ENCODE results near the gene ANKRD23.

ANKRD23 gene

DNA sequence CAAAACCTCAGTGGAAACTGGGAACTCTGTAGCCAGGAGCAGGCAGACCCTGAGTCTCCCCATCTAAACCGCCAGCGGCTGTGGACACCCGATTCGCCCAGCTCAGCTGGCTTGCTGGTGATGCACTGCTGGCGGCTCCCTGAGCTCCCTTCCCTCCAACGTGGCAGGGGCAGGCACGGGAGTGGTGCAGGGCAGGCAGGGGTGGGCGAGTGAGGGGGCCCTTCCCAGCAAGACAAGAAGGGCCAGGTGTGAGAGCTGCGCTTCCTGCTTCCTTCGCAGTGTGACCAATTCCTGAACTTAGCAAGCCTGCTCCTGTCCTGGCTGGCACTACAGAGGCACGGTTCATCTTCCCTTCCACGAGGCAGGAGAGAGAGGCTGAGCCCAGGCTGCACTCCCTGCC is 38.4 kb upstream of the ANKRD23 start:
- Mint-ChIP-seq H3K9me3 (no peaks in the 10 kb centered on the region), H3K4me3 (no peak overlapping the region), H3K27ac (peak overlapping the region in 1 of 2 donors; percentile 15), H3K27me3 (no peaks in the 10 kb centered on the region), H3K4me1 (ENCODE audit: low read depth in 2 of 2) (peaks cover 6 to 8% of the 10 kb centered on the region in 2 donors), H3K36me3 (ENCODE audit: insufficient read depth) (no peaks in the 10 kb centered on the region)
- DNase-seq, result no peak
- no peak for ATAC-seq (replicated peaks)

DNA sequence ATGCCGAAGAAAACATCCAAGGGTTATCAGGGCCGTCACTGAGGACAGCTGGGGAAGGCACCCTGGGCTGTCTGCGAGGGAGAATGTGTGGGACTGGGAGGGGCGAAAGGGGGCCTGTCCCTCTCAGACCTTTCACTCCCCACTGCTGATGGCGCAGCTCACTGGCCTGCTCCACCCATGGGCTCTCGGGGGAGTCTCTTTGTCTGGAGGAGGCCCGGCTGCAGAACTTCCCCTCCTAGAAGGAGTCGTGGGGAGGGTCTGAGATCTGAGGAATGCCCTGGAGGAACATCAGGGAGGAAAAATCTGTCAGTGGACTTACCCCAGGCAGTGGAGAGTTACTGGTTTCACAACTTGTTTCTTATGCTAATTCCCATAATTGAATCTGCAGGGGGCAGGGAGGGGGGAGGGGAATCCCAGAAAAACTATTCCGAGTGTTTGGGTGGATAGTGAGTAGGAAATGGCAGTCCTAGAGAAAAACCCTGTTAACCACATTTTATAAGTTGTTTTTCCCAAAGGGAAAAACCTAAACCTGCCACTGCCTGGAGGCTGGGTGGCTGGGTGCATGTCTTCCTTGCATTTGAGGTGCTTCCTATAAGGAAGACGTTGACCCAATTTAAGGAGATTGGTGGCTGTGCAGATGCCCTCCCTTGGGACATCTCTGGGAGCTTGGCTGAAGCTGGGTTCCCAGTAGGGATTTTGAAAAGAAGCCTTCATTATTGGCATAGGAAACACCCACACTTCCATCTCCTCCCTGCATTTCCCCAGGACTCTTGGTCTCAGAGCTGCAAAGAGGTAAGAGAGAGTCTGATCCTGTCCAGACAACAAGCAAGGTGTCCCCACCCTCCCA is 37.8 kb upstream of the ANKRD23 start:
- Mint-ChIP-seq H3K4me1 (ENCODE audit: low read depth in 2 of 2) (peaks cover 10 to 11% of the 10 kb centered on the region in 2 donors), H3K27me3 (no peaks in the 10 kb centered on the region)

DNA sequence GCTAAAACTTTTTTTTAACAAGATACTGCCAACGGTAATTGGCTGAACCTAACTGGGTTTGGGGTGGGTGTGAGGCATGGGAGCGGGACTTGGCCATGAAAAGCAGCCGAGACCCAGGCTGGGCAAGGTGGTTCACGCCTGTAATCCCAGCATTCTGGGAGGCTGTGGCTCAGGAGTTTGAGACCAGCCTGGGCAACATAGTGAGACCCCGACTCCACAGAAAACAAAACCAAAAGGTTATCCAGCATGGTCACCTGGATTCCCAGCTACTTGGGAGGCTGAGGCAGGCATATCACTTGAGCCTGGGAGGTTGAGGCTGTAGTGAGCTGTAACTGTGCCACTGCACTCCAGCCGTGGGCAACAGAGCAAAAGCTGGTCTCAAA is 37.1 kb upstream of the ANKRD23 start:
- Mint-ChIP-seq H3K27me3 (no peaks in the 10 kb centered on the region), H3K9me3 (no peaks in the 10 kb centered on the region), H3K27ac (peak overlapping the region in 1 of 2 donors; percentile 52), H3K36me3 (ENCODE audit: insufficient read depth) (no peaks in the 10 kb centered on the region), H3K4me1 (ENCODE audit: low read depth in 2 of 2) (peaks cover 7 to 13% of the 10 kb centered on the region in 2 donors), H3K4me3 (no peak overlapping the region)
- ATAC-seq (replicated peaks) (no peak), DNase-seq (no peak)

More for the DNA sequence above, 37.8 kb upstream of the ANKRD23 start:
- ATAC-seq (replicated peaks), result no peak
- no peaks in the 10 kb centered on the region for H3K9me3 Mint-ChIP-seq
- H3K27ac Mint-ChIP-seq, result peak overlapping the region in 1 of 2 donors; percentile 52
- DNase-seq, result no peak
- H3K36me3 Mint-ChIP-seq (ENCODE audit: insufficient read depth), result no peaks in the 10 kb centered on the region
- H3K4me3 Mint-ChIP-seq, result no peak overlapping the region

DNA sequence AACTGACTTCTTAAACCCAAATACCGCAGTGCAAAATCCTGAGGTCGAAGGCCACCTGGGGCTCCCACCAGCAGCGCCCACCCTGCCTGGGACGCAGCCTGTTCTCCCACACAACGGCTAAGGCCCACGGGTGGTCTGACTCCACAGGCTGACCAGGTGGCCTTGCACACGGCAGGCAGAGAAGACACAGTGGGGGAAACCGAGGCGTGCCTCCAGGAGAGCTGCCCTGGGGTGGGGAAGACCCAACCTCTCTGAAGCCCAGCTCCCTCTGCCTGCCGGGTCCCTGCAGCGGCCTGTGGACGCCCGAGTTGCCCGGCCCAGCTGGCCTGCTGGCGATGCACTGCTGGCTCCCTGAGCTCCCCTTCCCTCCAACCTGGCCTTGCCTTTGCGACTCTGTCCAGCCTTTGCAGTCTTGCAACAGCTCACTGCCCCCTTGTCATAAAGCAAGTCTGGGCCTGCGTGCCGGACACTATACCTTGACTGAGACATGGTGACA is 35.8 kb upstream of the ANKRD23 start:
- H3K27me3 Mint-ChIP-seq, result no peaks in the 10 kb centered on the region
- ATAC-seq (replicated peaks), result no peak
- no peaks in the 10 kb centered on the region for H3K9me3 Mint-ChIP-seq
- H3K4me3 Mint-ChIP-seq, result no peak overlapping the region
- peaks cover 6 to 16% of the 10 kb centered on the region in 2 donors for H3K4me1 Mint-ChIP-seq (ENCODE audit: low read depth in 2 of 2)
- H3K36me3 Mint-ChIP-seq (ENCODE audit: insufficient read depth), result peaks cover under 1% of the 10 kb centered on the region
- no peak overlapping the region for H3K27ac Mint-ChIP-seq
- no peak for DNase-seq

DNA sequence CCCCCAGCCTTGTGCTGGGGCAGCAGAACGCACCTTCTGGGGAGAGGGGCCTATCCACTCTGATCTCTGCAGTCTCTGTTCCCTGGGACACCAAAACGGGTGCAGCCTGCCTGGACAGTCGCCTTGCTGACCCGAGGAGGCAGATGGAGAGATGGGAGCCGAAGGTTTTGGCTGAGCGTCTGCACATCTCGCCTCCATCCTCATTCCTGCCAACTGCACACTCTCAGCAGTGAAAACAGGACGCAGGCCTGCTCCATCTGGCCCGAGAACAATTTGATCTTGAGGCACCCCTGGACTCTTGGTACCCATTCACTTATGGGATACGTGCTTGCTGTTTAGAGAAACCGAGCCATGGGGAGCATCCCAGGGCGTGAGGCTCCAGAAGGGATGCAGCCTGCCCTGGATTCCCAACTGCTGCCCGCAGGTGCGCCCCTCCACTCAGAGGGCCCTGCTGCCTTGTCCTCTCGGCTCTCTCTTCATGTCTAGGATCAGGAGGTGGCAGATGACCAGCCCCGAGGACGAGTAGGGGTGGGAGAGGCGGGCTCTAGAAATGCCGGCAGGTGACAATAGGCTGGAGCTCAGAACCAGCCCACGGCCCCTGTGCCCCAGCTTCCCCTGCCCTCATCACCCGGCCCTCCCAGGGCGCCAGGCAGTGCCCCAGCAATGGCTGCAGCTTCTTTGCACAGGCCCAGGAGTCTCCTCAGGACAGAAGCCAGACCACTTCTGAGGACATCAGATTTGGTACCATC is 35.1 kb upstream of the ANKRD23 start:
- DNase-seq, result no peak
- H3K36me3 Mint-ChIP-seq (ENCODE audit: insufficient read depth), result peaks cover 3% of the 10 kb centered on the region
- no peak overlapping the region for H3K27ac Mint-ChIP-seq
- peaks cover 6 to 17% of the 10 kb centered on the region in 2 donors for H3K4me1 Mint-ChIP-seq (ENCODE audit: low read depth in 2 of 2)
- no peak for ATAC-seq (replicated peaks)
- no peaks in the 10 kb centered on the region for H3K9me3 Mint-ChIP-seq
- H3K27me3 Mint-ChIP-seq, result no peaks in the 10 kb centered on the region
- no peak overlapping the region for H3K4me3 Mint-ChIP-seq

DNA sequence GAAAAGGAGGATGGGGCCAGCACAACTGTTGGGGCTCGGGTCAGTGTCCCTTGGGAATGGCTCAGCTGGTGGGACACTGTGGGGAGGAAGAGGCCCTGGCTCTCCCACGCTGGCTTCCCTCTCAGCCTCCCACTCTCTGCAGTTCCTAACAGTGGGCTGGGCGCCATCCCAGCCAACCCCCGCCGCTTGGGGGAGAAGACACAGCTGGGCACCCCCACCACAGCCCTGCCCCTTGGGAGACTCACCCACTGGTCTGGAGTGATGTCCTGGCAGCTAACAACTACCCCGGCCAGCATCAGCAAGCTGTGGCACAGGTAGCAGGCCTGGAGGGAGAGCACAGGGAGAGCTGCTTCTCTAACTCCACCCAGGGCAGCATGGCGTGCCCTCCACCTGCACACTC is 34.4 kb upstream of the ANKRD23 start:
- no peak for ATAC-seq (replicated peaks)

DNA sequence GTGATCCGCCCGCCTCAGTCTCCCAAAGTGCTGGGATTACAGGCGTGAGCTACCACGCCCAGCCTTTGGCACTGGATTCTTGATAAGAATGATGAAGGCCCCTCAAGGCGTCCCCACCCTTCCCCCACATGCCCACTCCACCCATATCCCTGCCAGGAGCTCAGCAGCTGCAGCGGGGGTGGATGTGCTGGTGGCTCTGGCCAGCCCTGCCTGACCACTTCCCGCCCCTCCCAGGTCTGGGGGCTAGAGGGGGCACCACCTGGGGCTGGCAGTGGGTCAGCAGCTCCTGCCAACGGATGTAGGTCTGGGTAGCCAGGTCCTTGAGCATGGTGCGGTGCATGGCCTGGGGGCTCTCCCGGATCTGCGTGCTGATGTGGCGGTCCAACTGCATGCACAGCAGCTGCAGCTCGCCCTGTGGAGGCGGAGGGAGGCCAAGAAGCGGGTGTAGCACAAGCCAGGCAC is 33.8 kb upstream of the ANKRD23 start:
- peaks cover 6 to 17% of the 10 kb centered on the region in 2 donors for H3K4me1 Mint-ChIP-seq (ENCODE audit: low read depth in 2 of 2)
- no peak overlapping the region for H3K27ac Mint-ChIP-seq
- no peaks in the 10 kb centered on the region for H3K27me3 Mint-ChIP-seq
- DNase-seq, result no peak
- no peak overlapping the region for H3K4me3 Mint-ChIP-seq
- ATAC-seq (replicated peaks), result no peak
- H3K36me3 Mint-ChIP-seq (ENCODE audit: insufficient read depth), result peaks cover 3% of the 10 kb centered on the region
- no peaks in the 10 kb centered on the region for H3K9me3 Mint-ChIP-seq

More for the DNA sequence above, 34.4 kb upstream of the ANKRD23 start:
- no peak for DNase-seq
- Mint-ChIP-seq H3K4me1 (ENCODE audit: low read depth in 2 of 2) (peaks cover 6 to 17% of the 10 kb centered on the region in 2 donors), H3K9me3 (no peaks in the 10 kb centered on the region), H3K36me3 (ENCODE audit: insufficient read depth) (peaks cover 3% of the 10 kb centered on the region), H3K27me3 (no peaks in the 10 kb centered on the region), H3K4me3 (no peak overlapping the region), H3K27ac (no peak overlapping the region)

DNA sequence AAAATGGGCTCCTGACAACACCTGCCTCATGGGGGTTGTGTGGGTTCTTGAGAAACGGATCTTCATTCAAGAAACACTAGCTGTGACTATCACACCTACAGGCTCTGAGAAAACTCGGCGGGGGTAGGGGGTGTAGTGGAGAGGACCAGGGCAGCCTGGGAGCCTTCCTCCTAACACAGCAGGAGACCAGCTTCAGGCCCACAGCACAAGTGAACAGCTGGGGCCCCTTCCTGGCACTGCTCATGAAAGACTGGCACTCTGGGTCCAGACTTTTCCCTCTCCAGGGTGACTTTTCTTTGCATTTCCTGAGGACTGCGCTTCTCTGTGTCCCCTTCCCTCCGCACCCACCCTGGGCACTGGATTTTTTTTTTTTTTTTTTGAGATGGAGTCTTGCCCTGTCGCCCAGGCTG is 33.2 kb upstream of the ANKRD23 start:
- no peak overlapping the region for H3K4me3 Mint-ChIP-seq
- ATAC-seq (replicated peaks) (peak; percentile 26), DNase-seq (no peak)
- no peaks in the 10 kb centered on the region for H3K9me3 Mint-ChIP-seq
- peaks cover 6 to 17% of the 10 kb centered on the region in 2 donors for H3K4me1 Mint-ChIP-seq (ENCODE audit: low read depth in 2 of 2)
- peaks cover 3% of the 10 kb centered on the region for H3K36me3 Mint-ChIP-seq (ENCODE audit: insufficient read depth)
- H3K27ac Mint-ChIP-seq, result no peak overlapping the region
- H3K27me3 Mint-ChIP-seq, result no peaks in the 10 kb centered on the region

DNA sequence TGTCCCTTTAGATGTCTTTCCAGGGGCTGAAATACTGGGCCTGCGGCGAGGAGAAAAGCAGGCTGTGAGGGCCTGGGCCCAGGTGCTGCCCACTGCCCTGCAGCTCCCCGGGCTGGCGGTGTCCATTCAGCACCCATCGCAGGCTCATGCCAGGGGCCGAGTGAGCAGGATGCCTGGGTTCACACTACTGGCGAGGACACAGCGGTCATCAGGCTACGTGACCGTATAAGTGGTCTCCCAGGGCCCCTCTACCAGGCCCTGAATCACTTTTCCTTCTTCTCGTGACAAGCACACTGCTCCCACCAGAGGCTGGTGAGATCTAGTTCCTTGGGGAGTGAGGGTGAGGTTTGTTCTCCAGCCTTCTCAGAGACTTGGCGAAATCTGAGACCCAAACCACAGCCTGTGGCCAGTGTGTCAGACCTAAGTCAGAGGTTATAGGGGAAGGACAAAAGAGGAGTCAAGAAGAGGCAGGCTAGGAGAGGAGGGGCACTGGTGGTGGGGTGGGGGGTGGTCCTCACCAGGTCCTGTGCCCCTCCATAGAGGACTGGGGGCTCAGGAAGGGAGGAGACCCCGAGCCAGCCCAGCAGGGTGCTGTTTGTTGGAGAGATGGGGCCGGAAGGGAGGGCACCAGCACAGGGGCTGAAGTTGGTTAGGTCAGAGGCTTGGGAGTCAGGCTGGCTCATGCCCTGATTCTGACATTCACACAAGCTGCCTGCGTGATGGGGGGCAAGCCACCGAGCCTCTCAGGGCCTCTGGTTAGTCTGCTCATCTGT is 32.6 kb upstream of the ANKRD23 start:
- Mint-ChIP-seq H3K27ac (peak overlapping the region; percentile 12 to 76), H3K4me1 (ENCODE audit: low read depth in 2 of 2) (peaks cover 6 to 17% of the 10 kb centered on the region in 2 donors), H3K4me3 (no peak overlapping the region), H3K36me3 (ENCODE audit: insufficient read depth) (peaks cover 3% of the 10 kb centered on the region), H3K27me3 (no peaks in the 10 kb centered on the region), H3K9me3 (no peaks in the 10 kb centered on the region)
- ATAC-seq (replicated peaks) (no peak), DNase-seq (no peak)

DNA sequence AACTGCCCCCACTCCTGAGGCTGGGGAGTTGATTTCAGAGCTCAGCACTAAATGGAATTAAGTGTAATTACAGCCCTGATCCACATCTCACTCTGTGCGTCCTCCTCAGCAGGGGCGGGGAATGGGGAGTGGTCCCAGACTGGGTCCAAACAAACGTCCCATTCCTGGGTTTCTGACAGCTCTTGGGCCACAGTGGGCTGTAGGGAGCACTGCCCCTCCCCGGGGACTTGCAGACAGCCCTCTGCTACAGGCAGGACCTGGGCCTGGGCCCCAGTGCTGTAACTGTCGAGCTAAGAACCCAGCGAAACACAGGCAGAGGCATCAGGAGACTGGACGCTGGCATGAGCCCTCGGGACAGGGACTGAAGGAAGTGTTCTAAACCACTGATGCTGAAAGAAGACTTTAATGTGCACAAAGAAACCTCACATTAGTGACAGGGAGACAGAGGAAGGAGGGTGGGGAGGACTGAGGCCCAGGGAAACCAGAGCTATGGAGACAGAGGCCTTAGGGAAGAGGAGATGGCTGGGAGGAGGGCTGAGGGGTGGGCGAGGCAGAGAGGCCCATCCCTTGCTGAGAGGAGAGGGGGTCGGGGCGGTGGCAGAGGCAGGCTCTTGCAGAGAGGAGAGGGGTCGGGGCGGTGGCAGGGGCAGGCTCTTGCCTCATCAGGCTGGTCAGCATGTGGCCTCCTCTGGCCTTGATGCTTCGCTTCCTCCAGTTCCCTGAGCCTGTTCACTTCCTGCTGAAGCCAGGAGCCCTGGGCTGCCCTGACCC is 31.9 kb upstream of the ANKRD23 start:
- Mint-ChIP-seq H3K36me3 (ENCODE audit: insufficient read depth) (peaks cover 4% of the 10 kb centered on the region), H3K27ac (peak overlapping the region; percentile 12 to 76), H3K4me3 (no peak overlapping the region), H3K4me1 (ENCODE audit: low read depth in 2 of 2) (peaks cover 14 to 22% of the 10 kb centered on the region in 2 donors), H3K27me3 (no peaks in the 10 kb centered on the region), H3K9me3 (no peaks in the 10 kb centered on the region)
- no peak for DNase-seq
- no peak for ATAC-seq (replicated peaks)

DNA sequence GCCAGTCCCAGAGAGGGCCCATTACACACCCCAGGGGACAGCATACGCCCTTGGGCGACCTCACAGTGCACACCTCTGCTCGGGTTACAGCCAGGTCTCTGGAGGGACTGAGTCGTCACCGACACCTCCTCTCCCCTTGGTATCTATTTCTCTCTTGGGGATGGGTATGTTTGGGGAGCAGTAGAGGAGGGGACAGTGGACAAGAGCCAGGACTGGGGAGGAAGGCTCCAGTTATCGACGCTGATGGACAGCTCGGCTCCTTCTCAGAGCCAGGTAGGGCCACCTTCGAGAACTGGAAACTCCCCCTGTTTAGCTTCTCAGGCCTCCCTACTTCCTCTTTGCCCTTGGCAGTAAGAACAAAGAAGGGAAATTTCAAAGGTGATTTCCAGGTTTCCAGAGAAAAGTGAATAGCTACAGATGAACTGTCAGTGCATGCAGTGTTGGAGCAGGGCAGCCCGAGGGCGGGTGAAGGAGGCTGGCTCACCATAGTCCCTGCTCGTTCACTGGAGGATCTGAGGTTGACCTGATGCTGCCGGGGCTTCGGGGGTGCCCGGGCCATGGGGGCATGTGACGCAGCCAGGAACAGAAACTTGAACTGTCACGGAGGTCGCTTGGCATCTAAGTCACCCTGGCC is 30.5 kb upstream of the ANKRD23 start:
- Mint-ChIP-seq H3K36me3 (ENCODE audit: insufficient read depth) (peaks cover 10% of the 10 kb centered on the region), H3K27me3 (no peaks in the 10 kb centered on the region), H3K9me3 (no peaks in the 10 kb centered on the region), H3K4me3 (no peak overlapping the region), H3K27ac (peak overlapping the region; percentile 13 to 56), H3K4me1 (ENCODE audit: low read depth in 2 of 2) (peaks cover 18 to 21% of the 10 kb centered on the region in 2 donors)
- DNase-seq (no peak), ATAC-seq (replicated peaks) (no peak)

DNA sequence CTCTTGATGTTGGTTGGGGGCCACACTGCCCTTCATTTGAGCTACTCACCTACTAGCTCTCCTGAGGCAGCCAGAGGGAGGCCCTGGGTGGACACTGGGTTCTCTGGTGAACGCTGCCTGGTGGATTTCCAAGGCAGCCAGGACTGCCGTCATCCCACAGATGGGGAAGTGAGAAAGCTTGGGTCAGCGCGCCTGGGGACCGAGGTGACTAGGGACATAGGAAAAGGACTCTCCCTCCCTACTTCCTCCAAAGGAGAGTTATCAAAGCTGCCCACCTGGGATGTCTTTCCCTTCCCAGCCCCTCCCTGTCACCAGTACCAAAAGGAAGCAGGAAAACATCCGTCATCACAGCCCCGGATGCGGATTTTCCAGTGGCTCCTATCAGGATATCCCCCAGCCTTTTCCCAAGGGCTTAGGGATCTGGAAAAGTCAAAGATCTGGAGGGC is 29.9 kb upstream of the ANKRD23 start:
- Mint-ChIP-seq H3K27ac (peak overlapping the region; percentile 13 to 56), H3K4me1 (ENCODE audit: low read depth in 2 of 2) (peaks cover 18 to 21% of the 10 kb centered on the region in 2 donors)
- ATAC-seq (replicated peaks), result no peak

More for the DNA sequence above, 29.9 kb upstream of the ANKRD23 start:
- no peaks in the 10 kb centered on the region for H3K9me3 Mint-ChIP-seq
- H3K36me3 Mint-ChIP-seq (ENCODE audit: insufficient read depth), result peaks cover 10% of the 10 kb centered on the region
- no peaks in the 10 kb centered on the region for H3K27me3 Mint-ChIP-seq
- no peak overlapping the region for H3K4me3 Mint-ChIP-seq
- no peak for DNase-seq
